GM19438 (cell line): Measurements from ENCODE around the gene ANKS1B.
"Not testable (repeated sequence)": the region's sequence is repeated elsewhere in the genome, so short reads cannot be mapped to it uniquely, and the experiment has no call there.

Experiments used
- ATAC-seq: cut with Tn5 transposase; IDR thresholded peaks from one replicate; pipeline ENCODE4 v1.9.1; 2021; ENCODE audit warnings: low read depth; ENCODE audit not compliant: unreplicated experiment

ANKS1B gene

DNA sequence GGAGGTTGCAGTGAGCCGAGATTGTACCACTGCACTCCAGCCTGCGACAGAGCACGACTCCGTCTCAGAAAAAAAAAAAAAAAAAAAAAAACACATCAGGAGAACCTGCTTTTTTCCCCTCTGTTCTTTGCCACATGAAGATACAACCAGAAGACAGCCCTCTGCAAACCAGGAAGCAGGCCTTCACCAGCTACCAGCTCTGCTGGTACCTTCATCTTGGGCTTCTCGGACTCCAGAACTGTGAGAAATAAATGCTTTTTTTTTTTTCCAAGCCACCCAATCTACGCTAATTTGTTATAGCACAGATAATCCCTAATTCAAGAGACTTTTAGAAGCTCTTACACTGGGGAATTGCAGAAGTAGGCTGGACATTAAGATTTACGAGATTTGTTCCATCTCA lies 216.0 kb downstream of the ANKS1B start:
- ATAC-seq: no peak

DNA sequence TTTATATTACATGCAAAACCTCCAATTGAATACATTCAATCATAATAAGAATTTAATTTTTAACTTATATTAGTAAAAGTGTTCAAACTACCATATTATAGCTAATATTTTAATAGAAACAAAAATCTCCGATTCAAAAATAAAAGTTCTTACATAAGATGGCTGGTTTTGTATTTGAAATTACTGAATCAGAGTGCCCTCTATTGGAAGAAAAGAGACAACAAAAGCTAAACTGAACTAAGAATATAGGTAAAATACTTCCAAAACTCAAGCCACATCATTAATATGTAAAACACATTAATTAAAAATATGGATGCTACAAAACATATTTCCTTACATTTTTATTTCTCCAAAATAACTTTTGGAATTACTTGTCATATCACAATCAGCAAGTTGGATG lies 216.9 kb downstream of the ANKS1B start:
- no peak for ATAC-seq

DNA sequence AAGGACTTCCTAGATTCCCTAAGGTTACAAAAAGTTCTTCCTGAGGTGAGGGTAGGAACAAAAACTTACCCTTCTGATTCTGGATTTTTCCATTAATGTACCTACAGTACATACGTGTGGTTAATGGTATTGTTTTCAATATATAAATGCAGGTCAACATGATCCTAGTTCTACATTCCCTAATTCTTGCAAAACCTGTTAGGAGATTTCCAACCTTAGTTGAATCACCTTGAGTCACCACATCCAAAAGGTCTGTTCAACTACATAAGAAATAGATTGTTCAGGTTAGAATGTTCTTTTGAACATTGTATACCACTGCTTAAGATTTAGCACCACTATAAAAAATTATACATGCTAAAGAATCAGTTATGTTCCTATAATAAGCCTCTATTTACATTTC lies 218.3 kb downstream of the ANKS1B start:
- no peak for ATAC-seq

DNA sequence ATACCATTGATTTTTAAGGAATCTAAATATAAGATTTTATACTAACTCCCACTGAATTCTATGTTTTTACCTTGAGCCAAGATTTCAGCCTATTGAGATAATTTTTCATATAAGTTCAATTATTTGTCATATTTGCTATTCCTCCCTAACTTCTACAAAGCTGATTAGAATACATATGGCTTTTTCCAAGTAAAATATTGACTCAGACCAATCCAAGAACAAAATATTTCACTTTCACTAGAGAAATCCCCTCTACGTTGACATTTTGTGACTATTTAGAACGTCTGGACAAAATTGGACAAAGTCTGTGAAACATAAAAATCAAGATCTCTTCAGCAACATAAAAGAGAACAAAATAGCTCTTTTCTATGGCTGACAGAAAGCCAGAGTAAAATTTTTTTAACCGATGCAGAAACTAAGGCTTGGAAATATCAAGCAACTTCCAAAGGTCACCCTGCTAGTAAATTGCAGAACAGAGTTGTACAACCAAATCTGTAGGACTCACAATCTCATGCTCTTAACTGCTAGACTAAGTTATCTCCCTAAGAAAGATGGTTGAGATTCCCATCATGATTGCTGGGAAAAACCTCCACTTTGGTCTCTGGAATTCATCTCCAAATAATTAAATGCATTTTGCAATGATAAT lies 219.1 kb downstream of the ANKS1B start:
- ATAC-seq: no peak

DNA sequence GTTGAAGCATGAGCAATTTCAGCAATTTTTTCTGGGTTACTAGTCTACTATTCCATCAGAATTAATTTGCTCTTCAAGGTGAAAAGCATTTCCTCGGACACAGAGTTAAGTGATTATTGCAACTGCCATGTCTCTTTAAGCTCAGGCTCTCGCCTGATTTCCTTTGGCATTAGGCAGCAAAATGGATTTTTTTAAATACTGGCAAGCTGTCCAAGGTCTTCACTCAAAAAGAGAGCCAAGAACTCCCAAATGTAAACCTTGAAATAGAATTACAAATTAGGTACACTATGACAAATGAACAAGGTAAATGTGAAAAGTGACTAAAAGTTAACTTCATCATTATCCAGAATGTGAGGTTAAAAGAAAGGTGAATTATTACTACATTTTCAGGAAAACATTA lies 225.3 kb downstream of the ANKS1B start:
- ATAC-seq: no peak

DNA sequence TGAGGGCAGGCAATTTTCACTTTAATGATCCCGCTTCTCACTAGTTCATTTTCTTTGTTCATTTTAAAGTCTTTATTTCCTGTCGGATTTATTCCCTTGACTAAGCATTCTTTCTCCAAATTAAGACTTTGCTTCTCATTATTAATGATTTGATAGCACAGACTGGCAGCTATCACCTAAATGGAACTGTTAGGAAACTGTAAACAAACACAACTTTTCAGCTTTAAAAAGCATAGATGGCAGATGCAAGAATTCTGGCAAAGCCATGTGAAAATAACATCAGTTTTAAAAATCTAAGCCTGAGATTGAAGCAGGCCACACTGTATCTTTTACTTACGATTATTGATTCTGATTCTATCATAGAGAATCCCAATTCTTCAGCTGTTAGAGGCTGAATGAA lies 225.7 kb downstream of the ANKS1B start:
- no peak for ATAC-seq

DNA sequence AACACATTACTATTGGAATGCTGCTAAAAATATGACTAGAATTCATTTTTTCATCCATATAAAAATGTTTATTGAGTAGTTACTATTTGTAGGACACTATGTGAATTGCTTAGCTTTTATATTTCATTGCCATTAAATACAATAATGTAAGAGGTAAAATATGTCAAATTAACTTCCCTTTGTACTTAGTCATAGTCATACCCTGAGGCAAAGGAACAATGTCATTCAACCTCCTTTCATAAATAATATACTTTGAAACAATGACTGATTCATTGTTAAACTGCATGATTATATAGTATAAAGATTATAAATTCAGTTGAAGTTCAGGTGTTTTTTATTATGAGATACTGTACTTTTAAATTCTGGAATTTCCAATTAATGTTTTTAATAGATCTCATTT lies 232.0 kb downstream of the ANKS1B start:
- ATAC-seq: no peak

DNA sequence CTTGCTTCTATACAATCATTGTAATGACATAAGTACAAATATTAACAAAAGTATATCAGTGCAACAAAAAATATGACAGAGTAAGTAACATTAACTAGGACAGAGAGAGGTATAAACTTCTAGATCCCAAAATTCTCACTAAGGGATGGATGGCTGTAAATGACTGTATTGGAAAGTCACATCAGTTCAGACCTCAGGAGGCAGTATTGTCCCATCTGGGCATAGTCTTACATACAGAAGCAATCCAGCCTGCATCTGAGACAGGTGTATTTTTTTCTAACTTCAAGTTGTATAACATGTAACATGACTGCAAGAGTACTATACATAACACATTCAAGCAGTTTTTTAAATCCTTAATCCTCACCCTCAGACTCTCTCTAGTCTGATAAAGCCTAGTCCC lies 238.2 kb downstream of the ANKS1B start:
- no peak for ATAC-seq

DNA sequence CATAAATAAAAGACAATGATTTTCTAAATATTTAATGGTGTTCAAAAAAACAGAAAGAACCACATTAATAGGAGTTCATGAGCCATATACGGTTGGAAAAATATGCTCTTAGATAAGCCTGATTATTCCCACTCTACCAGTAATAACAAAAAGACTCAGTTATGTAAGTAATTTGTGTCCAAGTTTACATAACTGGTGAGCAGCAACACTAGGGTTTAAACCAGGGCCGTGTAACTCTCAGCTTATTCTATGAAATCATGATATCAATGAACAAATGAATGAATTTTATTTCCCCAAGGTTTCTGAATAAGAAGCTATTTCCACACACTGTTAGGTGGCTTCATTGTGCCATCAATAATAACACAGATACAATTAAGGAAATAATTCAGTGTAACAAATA lies 238.8 kb downstream of the ANKS1B start:
- no peak for ATAC-seq

DNA sequence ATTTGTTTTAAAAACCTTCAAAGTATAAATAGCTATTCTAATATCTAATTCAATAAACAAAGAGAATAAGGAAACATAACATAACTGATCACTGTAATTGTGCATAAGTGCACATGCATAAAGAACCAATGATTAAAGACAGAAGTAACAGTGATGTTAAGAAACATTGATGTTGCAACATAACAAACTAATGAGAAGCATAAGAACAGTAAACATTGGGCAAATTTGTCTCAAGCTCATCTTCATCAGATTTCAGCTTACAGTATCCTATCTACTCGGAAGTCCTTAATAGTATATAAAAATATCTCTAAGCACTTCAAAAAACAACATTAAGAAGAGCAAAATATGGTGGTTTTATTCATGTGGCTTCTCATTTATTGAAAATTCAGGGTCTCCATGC lies 239.6 kb downstream of the ANKS1B start:
- ATAC-seq: no peak

DNA sequence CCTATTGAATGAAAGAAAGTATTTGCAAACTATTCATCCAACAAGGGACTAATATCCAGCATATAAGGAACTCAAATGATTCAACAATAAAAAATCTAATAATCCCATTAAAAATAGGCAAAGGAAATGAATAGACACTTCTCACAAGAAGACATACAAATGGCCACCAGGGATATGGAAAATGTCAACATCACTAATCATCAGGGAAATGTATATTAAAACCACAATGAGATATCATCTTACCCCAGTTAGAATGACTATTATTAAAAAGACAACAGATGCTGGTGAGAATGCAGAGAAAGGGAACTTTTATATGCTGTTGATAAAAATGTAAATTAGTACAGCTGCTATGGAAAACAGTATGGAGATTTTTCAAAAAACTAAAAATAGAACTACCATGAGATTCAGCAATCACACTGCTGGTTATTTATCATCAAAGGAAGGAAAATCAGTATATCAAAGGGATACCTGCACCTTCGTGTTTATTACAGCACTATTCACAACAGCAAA lies 247.9 kb downstream of the ANKS1B start:
- ATAC-seq: no peak

DNA sequence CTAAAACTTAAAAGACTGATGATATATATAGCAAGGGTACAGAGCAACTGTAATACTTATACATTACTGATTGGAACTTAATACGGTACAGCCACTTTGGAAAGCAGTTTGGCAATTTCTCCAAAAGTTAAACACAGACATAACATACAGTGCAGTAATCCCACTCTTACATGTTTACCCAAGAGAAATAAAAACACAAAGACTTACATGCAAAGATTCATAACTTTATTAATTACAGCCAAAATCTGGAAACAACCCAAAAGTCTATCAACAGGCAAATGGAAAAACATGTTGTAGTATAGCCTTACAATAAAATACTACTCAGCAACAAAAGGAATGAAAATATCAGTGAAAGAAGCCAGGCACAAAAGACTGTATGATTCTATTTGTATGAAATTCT lies 252.6 kb downstream of the ANKS1B start:
- no peak for ATAC-seq

DNA sequence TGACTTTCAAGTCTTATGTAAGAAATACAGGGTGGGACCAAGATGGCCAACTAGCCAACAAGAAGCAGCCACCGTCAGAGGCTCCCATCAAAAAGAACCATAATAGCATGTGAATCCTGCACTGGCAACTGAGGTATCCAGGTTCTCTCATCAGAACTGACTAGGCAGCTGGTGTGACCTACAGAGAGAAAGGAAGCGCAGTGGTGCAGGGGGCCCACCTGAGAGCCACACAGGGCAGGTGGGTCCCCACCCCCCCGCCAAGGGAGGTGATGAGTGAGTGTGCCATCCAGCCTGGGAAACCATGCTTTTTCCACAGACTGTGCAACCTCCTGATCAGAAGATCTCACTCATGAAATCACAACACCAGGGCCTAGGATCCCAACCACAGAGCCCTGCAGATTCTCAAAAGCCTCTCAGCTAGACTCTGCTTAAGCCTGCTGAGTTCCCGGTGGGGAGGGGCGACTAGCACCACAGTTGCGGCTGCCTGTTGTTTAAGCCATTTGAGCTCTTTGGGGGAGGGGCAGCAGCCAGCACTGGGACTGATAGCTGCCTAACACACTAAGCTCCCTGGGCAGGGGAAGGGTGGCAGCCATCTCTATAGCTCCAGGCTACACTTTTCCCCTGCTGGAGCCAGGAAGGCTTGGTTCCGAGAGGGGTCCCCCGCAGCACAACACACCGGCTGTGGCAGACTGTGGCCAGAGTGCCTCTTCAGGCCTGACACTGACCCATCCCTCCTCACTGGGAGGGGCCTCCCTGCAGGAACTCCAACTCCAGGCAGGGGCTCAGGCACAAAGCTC lies 261.8 kb downstream of the ANKS1B start:
- no peak for ATAC-seq

DNA sequence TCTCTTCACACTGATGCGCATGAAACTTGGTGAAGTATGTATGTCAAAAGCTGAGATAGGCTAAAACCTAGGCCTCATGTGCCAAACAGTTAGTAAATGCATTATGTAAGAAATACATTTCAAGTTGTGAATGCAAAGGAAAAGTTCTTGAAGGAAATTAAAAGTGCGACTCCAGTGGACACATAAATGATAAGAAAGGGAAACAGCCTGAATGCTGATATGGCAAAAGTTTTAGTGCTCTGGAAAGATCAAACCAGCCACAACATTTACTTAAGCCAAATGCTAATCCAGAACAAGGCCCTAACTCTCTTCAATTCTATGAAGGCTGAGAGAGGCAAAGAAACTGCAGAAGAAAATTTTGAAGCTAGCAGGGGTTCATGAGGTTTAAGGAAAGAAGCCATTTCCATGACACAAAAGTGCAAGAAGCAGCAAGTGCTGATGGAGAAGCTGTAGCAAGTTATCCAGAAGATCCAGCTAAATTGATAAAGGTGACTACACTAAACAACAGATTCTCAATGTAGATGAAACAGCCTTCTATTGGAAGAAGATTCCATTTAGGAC lies 262.9 kb downstream of the ANKS1B start:
- ATAC-seq: no peak

DNA sequence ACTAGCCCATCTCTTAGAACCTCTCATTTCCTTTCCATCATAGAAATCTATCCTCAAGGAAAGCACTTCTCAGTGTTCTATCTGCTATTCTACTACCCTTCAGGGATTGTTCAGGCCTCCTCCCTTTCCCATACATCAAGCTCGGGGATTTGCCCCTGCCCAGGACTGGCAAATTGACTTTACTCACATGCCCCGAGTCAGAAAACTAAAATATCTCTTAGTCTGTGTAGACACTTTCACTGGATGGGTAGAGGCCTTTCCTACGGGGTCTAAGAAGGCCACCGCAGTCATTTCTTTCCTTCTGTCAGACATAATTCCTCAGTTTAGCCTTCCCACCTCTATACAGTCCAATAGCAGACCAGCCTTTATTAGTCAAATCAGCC lies 264.7 kb downstream of the ANKS1B start:
- ATAC-seq: not testable (repeated sequence)

DNA sequence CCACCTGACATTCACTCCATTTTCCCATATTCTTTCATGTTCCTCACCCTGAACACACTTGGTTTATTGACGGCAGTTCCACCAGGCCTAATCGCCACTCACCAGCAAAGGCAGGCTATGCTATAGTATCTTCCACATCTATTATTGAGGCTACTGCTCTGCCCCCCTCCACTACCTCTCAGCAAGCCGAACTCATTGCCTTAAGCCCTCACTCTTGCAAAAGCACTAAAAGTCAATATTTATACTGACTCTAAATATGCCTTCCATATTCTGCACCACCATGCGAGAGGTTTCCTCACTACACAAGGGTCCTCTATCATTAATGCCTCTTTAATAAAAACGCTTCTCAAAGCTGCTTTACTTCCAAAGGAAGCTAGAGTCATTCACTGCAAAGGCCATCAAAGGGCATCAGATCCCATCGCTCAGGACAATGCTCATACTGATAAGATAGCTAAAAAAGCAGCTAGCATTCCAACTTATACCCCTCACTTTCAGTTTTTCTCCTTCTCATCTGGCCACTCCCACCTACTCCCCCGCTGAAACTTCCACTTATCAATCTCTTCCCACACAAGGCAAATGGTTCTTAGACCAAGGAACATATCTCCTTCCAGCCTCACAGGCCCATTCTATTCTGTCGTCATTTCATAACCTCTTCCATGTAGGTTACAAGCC lies 265.2 kb downstream of the ANKS1B start:
- ATAC-seq: not testable (repeated sequence)

DNA sequence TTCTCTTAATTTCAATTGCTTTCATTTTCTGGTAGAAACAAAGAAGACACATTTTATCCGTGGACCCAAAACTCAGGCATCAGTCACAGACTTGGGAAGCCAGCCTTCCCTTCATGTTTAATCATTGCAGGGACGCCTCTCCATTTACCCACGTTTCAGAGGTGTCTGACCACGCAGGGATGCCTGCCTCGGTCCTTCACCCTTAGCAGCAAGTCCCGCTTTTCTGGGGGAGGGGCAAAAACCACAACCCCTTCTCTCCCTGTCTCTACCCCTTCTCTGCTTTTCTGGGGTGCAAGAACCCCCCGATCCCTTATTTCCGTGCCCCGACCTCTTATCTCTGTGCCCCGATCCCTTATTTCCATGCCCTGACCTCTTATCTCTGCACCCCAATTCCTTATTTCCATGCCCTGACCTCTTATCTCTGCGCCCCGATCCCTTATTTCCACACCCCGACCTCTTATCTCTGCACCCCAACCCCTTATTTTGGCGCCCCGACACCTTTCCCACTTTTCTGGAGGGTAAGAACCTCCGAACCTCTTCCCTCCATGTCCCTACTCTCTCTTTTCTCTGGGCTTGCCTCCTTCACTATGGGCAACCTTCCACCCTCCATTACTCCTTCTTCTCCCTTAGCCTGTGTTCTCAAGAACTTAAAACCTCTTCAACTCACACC lies 268.8 kb downstream of the ANKS1B start:
- not testable (repeated sequence) for ATAC-seq

DNA sequence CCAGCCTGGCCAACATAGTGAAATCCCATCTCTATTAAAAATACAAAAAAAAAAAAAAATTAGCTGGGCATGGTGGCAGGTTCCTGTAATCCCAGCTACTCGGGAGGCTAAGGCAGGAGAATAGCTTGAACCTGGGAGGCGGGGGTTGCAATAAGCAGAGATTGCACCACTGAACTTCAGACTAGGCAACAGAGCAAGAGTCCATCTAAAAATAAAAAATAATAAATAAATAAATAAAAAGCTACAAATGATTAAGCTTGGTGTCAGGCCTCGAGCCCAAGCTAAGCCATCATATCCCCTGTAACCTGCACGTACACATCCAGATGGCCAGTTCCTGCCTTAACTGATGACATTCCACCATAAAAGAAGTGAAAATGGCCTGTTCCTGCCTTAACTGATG lies 269.8 kb downstream of the ANKS1B start:
- not testable (repeated sequence) for ATAC-seq

DNA sequence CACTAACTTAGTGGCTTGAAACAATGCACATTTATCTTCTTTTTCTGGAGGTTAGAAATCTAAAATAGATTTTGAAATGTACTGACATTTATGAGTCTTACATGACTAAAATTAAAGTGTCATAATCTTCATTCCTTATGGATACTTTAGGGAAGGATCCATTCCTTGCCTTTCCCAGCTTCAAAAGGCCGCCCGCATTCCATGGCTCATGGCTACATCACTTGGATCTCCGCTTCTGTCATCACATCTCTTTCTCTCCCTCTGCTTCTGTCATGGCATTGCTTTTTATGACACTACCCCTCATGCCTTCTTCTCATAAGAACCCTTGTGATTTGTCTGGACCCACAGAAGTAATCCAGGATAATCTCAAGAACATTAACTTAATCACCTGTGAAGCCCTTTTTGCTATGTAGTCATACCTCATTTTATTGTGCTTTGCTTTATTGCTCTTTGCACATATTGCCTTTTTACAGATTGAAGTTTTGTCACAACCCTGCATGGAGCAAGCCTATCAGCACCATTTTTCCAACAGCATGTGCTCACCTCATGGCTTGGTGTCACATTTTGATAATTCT lies 270.7 kb downstream of the ANKS1B start:
- ATAC-seq: no peak

DNA sequence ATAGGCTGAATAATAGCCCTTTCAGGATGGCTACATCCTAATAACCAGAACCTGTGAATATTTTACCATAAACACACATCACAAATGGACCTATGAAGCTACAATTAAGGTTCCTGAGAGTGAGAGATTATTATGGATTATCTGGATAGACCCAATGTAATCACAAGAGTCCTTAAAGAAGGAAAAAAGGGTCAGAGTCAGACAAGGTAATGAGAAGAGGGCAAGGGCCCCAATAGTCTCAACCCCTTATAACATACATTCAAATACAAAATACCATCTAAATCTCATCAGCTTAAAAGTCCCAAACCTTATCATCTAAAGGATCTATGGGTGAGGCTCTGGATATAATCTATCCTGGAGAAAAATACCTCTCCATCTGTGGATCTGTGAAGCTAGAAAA lies 272.5 kb downstream of the ANKS1B start:
- no peak for ATAC-seq
